NCI-H146 treated with DMSO at 0.1 percent for 48 hours (cell line): ENCODE measurements around the gene ANKFN1.

Experiments used
- DNase-seq: peaks from one replicate; lab custom pipeline; 2025; ENCODE audit not compliant: unreplicated experiment; lab: John Stamatoyannopoulos, UW

ANKFN1 gene

DNA sequence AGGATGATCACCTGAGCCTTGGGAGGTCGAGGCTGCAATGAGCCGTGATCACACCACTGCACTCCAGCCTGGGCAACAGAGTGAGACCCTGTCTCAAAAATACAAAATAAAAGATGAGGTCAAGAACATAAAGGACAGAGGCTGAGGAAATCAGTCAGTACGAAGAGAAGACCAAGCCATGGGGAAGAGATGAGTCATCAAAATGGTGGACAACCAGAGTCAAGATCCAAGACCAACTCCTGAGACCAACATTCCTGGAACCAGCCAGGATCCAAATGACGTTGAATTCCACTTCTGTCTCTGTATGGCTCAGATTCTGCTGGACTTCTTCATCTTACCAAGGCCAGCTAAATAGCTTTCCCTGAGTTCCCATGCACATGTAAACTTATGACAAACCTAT, 395.4 kb downstream of the ANKFN1 start:
- DNase-seq, result no peak

GRCh38 chr17:56549501-56549900, 396.2 kb downstream of the ANKFN1 start:
- no peak for DNase-seq

- DNase-seq, result no peak
These were observed 404.4 kb downstream of the ANKFN1 start for GRCh38 chr17:56557682-56558081.

GRCh38 chr17:56558088-56558487, 404.8 kb downstream of the ANKFN1 start:
- no peak for DNase-seq
